H9 (cell line): ENCODE measurements around the gene FBLN1. TPM values are rescaled to one million over a fixed set of nuclear protein-coding genes. Genes with fewer than 3 reads are reported as not detected.

ENCODE experiments used
- DNase-seq: peaks from one replicate; pipeline ENCODE4 v3.0.0-alpha.2; 2017
- H2AFZ ChIP-seq: one replicate; pipeline ENCODE4 v1.6.1; 2013; ENCODE audit warnings: mild to moderate bottlenecking, low read length, control low read depth, moderate library complexity
- H2AK5ac ChIP-seq: 2 replicates; pipeline ENCODE4 v1.6.1; 2013; ENCODE audit warnings: low read length, control low read depth, mixed read lengths; ENCODE audit not compliant: insufficient read length
- H2BK120ac ChIP-seq: one replicate; pipeline ENCODE4 v1.6.1; 2013; ENCODE audit warnings: low read depth, mild to moderate bottlenecking, low read length, control low read depth, inconsistent platforms; ENCODE audit not compliant: poor library complexity, severe bottlenecking
- H2BK12ac ChIP-seq: 2 replicates; pipeline ENCODE4 v1.6.1; 2013; ENCODE audit warnings: low read length, control low read depth, mixed read lengths, low read depth; ENCODE audit not compliant: insufficient read length
- H2BK15ac ChIP-seq: 2 replicates; pipeline ENCODE4 v1.6.1; 2013; ENCODE audit warnings: low read depth, low read length, control low read depth
- H2BK20ac ChIP-seq: one replicate; pipeline ENCODE4 v1.6.1; 2013; ENCODE audit warnings: low read depth, mild to moderate bottlenecking, low read length, control low read depth, inconsistent platforms; ENCODE audit not compliant: poor library complexity, severe bottlenecking
- H2BK5ac ChIP-seq: 2 replicates; pipeline ENCODE4 v1.6.1; 2013; ENCODE audit warnings: low read length, control low read depth, mixed read lengths; ENCODE audit not compliant: insufficient read length
- H3K14ac ChIP-seq: 2 replicates; pipeline ENCODE4 v1.6.1; 2013; ENCODE audit warnings: low read length, control low read depth; ENCODE audit not compliant: insufficient read depth
- H3K18ac ChIP-seq: 2 replicates; pipeline ENCODE4 v1.6.1; 2013; ENCODE audit warnings: low read depth, mild to moderate bottlenecking, mixed read lengths, low read length, control low read depth; ENCODE audit not compliant: insufficient read length
- H3K23ac ChIP-seq: 2 replicates; pipeline ENCODE4 v1.6.1; 2013; ENCODE audit warnings: low read length, control low read depth, mixed read lengths, low read depth; ENCODE audit not compliant: insufficient read length
- H3K23me2 ChIP-seq: 2 replicates; pipeline ENCODE4 v1.6.1; 2013; ENCODE audit warnings: low read depth, mild to moderate bottlenecking, mixed read lengths, low read length, control low read depth; ENCODE audit not compliant: insufficient read length, poor library complexity, severe bottlenecking
- H3K27ac ChIP-seq: 2 replicates; pipeline ENCODE4 v1.5.1; 2013; ENCODE audit warnings: low read length, control low read depth, mixed read lengths, low read depth; ENCODE audit not compliant: insufficient read length
- H3K27me3 ChIP-seq: 2 replicates; pipeline ENCODE4 v1.6.1; 2013; ENCODE audit warnings: low read length, control low read depth, inconsistent platforms; ENCODE audit not compliant: insufficient read depth
- H3K4ac ChIP-seq: 2 replicates; pipeline ENCODE4 v1.6.1; 2013; ENCODE audit warnings: low read depth, mild to moderate bottlenecking, control low read depth, inconsistent platforms, low read length, moderate library complexity
- H3K4me1 ChIP-seq: 2 replicates; pipeline ENCODE4 v1.6.1; 2013; ENCODE audit warnings: low read length, control low read depth, inconsistent platforms; ENCODE audit not compliant: insufficient read depth
- H3K4me2 ChIP-seq: 2 replicates; pipeline ENCODE4 v1.6.1; 2013; ENCODE audit warnings: low read length, control low read depth, mixed read lengths; ENCODE audit not compliant: insufficient read length, insufficient read depth
- H3K56ac ChIP-seq: 2 replicates; pipeline ENCODE4 v1.6.1; 2013; ENCODE audit warnings: low read depth, mild to moderate bottlenecking, mixed read lengths, low read length, control low read depth; ENCODE audit not compliant: insufficient read length
- H3K79me1 ChIP-seq: 2 replicates; pipeline ENCODE4 v1.6.1; 2013; ENCODE audit warnings: low read depth, mild to moderate bottlenecking, moderate library complexity, low read length, control low read depth, inconsistent platforms; ENCODE audit not compliant: insufficient read depth, poor library complexity, severe bottlenecking
- H3K79me2 ChIP-seq: 2 replicates; pipeline ENCODE4 v1.6.1; 2013; ENCODE audit warnings: low read length, control low read depth, inconsistent platforms; ENCODE audit not compliant: insufficient read depth
- H3K9ac ChIP-seq: 2 replicates; pipeline ENCODE4 v1.6.1; 2013; ENCODE audit warnings: low read length, control low read depth, mixed read lengths; ENCODE audit not compliant: insufficient read length; ENCODE audit errors: extremely low read depth
- H3K9me3 ChIP-seq: one replicate; pipeline ENCODE4 v1.6.1; 2013; ENCODE audit warnings: low read depth, low read length, inconsistent platforms; ENCODE audit not compliant: control insufficient read depth
- H3T11ph ChIP-seq: one replicate; pipeline ENCODE4 v1.6.1; 2013; ENCODE audit warnings: mild to moderate bottlenecking, low read length, control low read depth, inconsistent platforms
- H4K20me1 ChIP-seq: one replicate; pipeline ENCODE4 v1.6.1; 2013; ENCODE audit not compliant: control insufficient read depth, insufficient read length, insufficient read depth
- H4K5ac ChIP-seq: 2 replicates; pipeline ENCODE4 v1.6.1; 2013; ENCODE audit warnings: low read depth, mild to moderate bottlenecking, mixed read lengths, low read length, control low read depth; ENCODE audit not compliant: insufficient read length
- H4K8ac ChIP-seq: replicated peaks from 2 replicates; pipeline ENCODE4 v1.6.1; 2013; ENCODE audit warnings: low read length, control low read depth, mixed read lengths, low read depth; ENCODE audit not compliant: insufficient read length
- H4K91ac ChIP-seq: 2 replicates; pipeline ENCODE4 v1.6.1; 2013; ENCODE audit warnings: low read depth, mild to moderate bottlenecking, moderate library complexity, mixed read lengths, low read length, control low read depth; ENCODE audit not compliant: insufficient read length
- H3K27ac Mint-ChIP-seq, 3 experiments: 2 replicates in 2 of 3; 3 replicates in 1 of 3; pipeline ENCODE4 v1.8.0; 2020 to 2021; ENCODE audit warnings: mixed read lengths in 3 of 3, mild to moderate bottlenecking in 1 of 3, moderate library complexity in 1 of 3
- H3K27me3 Mint-ChIP-seq: 2 replicates; pipeline ENCODE4 v1.8.0; 2021; ENCODE audit warnings: low read depth, mild to moderate bottlenecking, moderate library complexity, mixed read lengths
- H3K36me3 Mint-ChIP-seq, 3 experiments: 2 replicates in 2 of 3; 3 replicates in 1 of 3; pipeline ENCODE4 v1.8.0; 2020 to 2021; ENCODE audit warnings: low read depth in 3 of 3, mixed read lengths in 3 of 3; ENCODE audit not compliant: insufficient read depth in 1 of 3
- H3K4me1 Mint-ChIP-seq, 2 experiments: 2 replicates each; pipeline ENCODE4 v1.8.0; 2020; ENCODE audit warnings: mixed read lengths in 2 of 2
- H3K4me3 Mint-ChIP-seq, 2 experiments: 2 replicates in 1 of 2; 3 replicates in 1 of 2; pipeline ENCODE4 v1.8.0; 2020 to 2021; ENCODE audit warnings: mild to moderate bottlenecking in 2 of 2, mixed read lengths in 2 of 2, moderate library complexity in 1 of 2
- H3K9me3 Mint-ChIP-seq, 2 experiments: 2 replicates in 1 of 2; 3 replicates in 1 of 2; pipeline ENCODE4 v1.8.0; 2020; ENCODE audit warnings: mild to moderate bottlenecking in 2 of 2, mixed read lengths in 2 of 2, moderate library complexity in 1 of 2
- WGBS: extraction: QIAGEN DNeasy Blood & Tissue Kit; methylation state at CpG from one replicate; pipeline ENCODE4 v1.1.7; 2013; ENCODE audit warnings: missing lambda C conversion rate, low lambda C conversion rate, mixed read lengths; ENCODE audit not compliant: insufficient read length; ENCODE audit errors: extremely low coverage; 5-methylcytosine and 5-hydroxymethylcytosine counted together
- total RNA-seq: library from RNA; stranded (reverse); gene quantifications from 2 replicates; pipeline ENCODE4 v1.2.1, GENCODE V29; 2021
- TF ChIP-seq, protein P1 (sequence below): fragments of 200-600 bp; sonication (generic); conservative IDR thresholded peaks from 3 replicates; pipeline ENCODE4 v1.8.0; 2021; ENCODE audit warnings: antibody characterized with exemption, mild to moderate bottlenecking

The FBLN1 gene
- total RNA-seq, 1 experiment from 2014 or later = 140 TPM

DNA sequence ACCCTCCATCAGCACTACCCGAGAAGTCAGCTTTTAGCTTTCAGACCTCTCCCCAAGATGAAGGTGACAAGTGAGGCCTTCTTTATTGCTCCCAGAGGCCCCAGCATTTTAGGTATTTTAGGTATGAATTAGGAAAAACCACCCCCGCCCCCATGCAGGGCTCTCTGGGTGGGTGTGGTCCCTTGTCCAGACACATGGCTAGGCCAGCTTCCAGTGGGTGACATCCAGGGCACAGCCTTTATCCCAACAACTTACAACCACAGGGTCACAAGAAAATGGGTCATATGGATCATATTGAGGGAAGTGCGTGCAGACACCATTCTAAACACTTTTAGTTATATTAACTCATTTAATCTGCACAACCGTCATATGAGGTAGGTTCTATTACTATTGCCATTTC is 47.1 kb upstream of the FBLN1 start:
- H3K79me2 ChIP-seq = no peaks in the 10 kb centered on the region
- no peak overlapping the region for H2BK15ac ChIP-seq
- no peak overlapping the region for H4K8ac ChIP-seq
- no peak overlapping the region for H3K27ac ChIP-seq
- no peaks in the 10 kb centered on the region for H3K27me3 ChIP-seq
- DNase-seq = no peak
- H3K36me3 Mint-ChIP-seq = no peaks in the 10 kb centered on the region
- no peak overlapping the region for H2BK12ac ChIP-seq
- H3K4me3 Mint-ChIP-seq = no peak overlapping the region
- no peak overlapping the region for H3K27ac Mint-ChIP-seq
- no peak overlapping the region for H3K4me2 ChIP-seq
- H2BK5ac ChIP-seq = no peak overlapping the region
- H4K5ac ChIP-seq = no peak overlapping the region
- H3K9ac ChIP-seq = no peak overlapping the region
- TF ChIP-seq, protein P1, sequence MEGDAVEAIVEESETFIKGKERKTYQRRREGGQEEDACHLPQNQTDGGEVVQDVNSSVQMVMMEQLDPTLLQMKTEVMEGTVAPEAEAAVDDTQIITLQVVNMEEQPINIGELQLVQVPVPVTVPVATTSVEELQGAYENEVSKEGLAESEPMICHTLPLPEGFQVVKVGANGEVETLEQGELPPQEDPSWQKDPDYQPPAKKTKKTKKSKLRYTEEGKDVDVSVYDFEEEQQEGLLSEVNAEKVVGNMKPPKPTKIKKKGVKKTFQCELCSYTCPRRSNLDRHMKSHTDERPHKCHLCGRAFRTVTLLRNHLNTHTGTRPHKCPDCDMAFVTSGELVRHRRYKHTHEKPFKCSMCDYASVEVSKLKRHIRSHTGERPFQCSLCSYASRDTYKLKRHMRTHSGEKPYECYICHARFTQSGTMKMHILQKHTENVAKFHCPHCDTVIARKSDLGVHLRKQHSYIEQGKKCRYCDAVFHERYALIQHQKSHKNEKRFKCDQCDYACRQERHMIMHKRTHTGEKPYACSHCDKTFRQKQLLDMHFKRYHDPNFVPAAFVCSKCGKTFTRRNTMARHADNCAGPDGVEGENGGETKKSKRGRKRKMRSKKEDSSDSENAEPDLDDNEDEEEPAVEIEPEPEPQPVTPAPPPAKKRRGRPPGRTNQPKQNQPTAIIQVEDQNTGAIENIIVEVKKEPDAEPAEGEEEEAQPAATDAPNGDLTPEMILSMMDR = no peak
- H2AK5ac ChIP-seq = no peak overlapping the region
- peaks cover 8% of the 10 kb centered on the region for H3K27me3 Mint-ChIP-seq
- H3K4me1 ChIP-seq = no peaks in the 10 kb centered on the region
- H3K23me2 ChIP-seq = no peaks in the 10 kb centered on the region
- H4K20me1 ChIP-seq = no peaks in the 10 kb centered on the region
- H4K91ac ChIP-seq = no peak overlapping the region
- peaks cover 0 to 2% of the 10 kb centered on the region in 2 experiments; a peak in 1 of 5 replicates for H3K9me3 Mint-ChIP-seq
- no peak overlapping the region for H2BK20ac ChIP-seq
- no peak overlapping the region for H2BK120ac ChIP-seq
- no peak overlapping the region for H3K23ac ChIP-seq
- no CpG with 5 or more reads among the region's 4 CpGs for WGBS
- no peak overlapping the region for H3K14ac ChIP-seq
- H3K56ac ChIP-seq = no peak overlapping the region
- H3K9me3 ChIP-seq = no peaks in the 10 kb centered on the region
- H3K4me1 Mint-ChIP-seq = no peaks in the 10 kb centered on the region
- no peak overlapping the region for H3K4ac ChIP-seq
- H3T11ph ChIP-seq = no peak overlapping the region
- no peak overlapping the region for H2AFZ ChIP-seq
- no peak overlapping the region for H3K18ac ChIP-seq
- H3K79me1 ChIP-seq = no peaks in the 10 kb centered on the region
